ENCODE measurements around the gene ROBO2.

ROBO2 gene

DNA sequence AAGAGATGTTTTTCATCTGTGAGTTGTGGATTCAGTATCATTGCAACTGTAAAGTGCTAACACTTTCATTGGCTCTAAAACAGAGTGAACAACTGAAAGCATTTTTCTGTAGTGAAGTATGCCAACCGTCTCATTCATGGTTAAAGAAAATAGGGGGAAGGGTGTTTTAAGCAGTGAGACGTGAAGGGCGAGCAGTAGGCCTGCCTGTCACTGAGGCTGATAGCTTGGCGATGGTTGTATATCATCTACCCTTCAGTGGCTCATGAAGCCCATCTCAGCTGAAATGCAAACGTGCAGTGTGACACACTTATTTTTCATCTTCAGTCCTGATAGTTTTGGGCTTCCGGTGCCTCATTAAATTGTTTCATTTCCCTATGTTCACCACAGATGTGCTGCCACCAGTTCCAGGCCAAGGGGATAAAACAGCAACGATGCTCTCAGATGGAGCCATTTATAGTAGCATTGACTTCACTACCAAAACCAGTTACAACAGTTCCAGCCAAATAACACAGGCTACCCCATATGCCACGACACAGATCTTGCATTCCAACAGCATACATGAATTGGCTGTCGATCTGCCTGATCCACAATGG is 562.0 kb downstream of the ROBO2 start:
- peak in 1 of 2 experiments; percentile 41 for DNase-seq

DNA sequence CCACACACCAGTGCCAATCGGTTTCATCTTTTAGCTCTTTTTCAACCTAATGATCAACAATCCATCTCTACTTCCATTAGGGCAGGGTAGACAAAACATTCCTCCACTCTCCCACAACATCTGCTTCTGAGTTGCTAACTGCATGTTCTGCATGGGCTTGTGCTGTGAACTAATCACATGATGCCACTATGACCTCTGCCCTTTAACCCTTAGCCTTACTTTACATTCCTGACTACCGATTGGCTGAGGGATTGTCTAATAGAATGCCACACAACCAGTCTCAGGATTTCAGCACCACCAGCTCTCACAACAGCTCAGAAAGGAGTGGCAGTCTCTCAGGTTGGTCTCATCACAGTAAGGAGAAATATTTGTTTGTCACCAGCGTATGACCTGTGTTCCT is 562.8 kb downstream of the ROBO2 start:
- DNase-seq: no peak

DNA sequence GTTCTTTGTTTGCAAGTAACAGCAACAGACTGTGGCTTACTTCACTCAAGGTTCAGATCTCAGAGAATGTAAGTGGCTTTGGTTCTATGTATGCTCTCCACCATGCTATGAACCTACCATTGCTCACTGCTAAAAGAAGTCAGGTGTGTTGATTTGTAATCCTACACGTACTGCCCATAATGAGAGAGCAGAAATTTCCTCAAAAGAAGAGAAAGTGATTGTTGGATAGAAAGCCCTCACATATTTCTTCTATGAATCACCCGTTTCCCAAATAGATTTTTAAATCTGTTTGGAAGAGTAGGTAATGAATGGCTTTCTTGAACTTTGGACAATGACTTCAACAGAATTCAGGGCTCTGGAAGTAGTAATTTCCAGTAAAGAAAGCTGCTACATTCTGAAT is 565.4 kb downstream of the ROBO2 start:
- no peak for DNase-seq

DNA sequence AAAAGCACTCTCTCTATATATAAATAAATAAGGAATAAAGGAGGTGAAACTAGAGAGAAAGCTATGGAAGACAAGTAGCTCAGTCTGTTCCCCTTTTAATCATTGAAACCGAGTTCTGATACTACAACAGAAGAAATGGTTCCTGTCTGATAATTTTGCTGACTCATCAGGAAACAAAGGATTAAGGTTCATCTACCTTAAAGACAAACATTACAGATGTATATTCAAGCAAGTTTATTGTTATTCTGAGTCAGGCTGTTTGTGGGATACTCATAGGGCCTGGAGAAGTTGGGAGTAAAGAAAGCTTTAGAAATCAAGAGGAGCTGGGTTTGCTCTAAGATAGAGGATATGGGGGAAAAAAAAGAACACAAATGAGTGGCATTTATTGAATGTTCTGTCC is 566.0 kb downstream of the ROBO2 start:
- DNase-seq: no peak

DNA sequence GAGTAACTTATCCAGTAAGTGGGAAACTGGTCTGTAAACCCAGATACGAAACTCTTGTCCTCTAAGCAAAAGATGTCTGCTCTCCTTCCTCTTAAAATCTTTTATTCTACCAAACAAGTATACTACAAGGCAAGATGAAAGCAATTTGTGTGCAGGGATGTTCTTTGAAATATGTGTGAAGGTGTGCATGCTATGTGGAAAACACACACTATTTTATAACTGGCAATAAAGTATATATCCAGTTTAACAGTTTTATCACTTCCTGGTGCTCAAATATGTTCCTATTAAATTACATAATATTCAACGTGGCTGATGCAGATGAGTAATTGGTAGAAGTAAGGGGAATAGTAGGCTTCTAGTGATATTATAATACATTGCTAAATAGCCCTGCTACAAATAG is 566.5 kb downstream of the ROBO2 start:
- no peak for DNase-seq

DNA sequence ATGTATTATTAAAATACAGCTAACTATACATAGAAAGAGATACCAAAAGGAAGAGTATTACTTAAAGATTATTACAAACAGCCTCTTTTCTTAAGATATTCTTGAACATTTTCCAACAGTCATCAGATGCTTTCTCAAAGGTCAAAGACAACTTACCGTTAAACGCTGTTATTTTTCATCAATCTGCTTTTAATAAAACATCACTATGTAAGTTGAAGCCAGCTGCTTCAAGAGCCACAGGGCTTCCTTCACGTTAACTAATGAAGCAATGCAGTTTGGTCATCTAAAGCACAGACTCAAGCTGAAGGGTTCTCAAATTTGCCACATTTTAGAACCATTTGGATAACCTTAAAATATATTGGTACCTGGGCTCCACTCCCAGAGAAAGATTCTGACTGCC is 578.8 kb downstream of the ROBO2 start:
- DNase-seq: no peak

DNA sequence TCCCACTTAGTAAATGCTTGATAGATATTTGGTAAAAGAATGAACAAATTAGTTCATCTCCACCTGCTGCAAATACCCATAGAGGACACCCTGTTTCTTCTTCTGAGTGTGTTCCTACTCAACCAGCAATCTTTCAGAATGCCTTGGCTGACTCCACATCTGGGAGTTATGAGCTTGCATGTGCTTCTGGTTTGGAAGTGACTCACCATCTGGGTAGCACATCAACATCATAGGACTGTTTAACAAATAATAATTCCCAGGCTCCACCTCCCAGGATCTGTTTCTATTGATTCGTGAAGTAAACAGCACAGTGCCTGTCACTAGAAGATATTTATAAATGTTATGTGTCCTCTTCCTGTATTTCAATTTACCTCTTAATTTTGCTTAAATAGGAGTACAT is 580.1 kb downstream of the ROBO2 start:
- DNase-seq: no peak

DNA sequence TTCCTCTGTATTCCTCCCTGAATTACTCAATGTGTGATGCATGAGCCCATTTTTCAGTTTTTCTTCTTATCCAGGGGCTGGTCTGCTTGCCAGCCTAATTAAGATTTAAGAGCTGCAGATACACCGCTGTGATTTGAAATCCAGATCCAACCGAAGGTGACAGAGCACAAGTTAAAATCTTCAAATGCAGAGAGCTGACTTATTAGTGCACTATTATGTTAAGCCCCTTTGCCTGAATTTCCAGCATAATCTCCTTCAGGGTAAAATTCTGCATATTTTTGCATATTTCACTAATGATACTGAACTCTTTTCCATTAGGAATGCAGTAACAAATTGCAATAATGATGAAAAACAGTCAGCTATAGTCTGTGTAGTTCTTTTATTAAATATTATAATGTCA is 583.6 kb downstream of the ROBO2 start:
- DNase-seq: no peak

DNA sequence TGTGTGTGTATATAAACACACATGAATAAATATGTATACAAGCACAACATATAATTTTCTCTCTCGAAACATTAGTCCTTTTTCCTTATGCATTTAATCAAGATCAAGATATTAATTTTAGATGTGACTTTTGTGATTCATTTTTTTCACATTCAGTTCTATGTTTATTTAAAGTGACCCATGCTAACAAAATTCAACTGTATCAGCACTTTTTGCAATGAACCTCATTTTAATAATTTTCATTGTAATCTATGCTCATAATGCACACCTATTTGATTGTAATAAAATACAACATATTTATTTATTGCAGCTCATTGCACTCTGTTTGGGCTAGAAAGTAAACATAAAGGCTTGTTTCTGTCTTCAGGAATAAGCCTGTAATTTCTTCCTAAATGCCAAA is 586.3 kb downstream of the ROBO2 start:
- DNase-seq: no peak

DNA sequence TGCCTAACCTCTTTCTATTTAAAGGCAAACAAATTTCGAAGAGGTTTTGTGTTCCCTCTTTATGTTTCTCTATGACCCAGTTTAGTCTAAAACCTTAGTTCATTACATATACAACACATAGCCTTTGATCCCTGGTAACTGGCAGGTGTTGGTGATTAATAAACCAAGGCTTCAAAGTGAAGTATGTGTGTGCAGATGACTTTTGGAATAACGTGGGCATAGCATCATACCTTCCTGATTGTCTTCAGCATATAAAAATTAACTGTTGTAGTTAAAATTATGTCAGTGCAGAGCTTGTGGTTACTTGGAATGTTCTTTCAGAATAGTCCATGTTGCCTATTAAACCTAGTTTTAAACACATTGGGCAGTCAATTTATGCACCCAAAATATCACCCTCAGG is 608.3 kb downstream of the ROBO2 start:
- DNase-seq: no peak

DNA sequence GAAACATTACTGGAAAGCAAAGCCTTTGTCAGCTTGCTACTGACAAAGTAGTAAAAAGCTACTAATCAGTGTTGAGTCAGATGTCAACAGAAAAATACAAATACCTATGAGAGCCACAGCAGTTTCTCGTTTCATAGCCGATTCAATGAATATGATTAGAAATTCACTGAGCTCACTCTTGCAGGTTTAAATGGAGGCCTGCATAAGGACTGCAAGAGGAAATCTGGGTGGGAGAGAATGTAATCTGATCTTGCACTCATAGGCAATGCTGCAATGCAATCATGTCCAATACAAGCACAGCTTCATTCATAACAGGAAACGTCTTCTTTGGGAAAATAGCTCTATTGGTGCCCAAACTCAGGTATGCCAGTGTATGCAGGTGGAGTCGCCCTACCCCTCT is 608.8 kb downstream of the ROBO2 start:
- no peak for DNase-seq

DNA sequence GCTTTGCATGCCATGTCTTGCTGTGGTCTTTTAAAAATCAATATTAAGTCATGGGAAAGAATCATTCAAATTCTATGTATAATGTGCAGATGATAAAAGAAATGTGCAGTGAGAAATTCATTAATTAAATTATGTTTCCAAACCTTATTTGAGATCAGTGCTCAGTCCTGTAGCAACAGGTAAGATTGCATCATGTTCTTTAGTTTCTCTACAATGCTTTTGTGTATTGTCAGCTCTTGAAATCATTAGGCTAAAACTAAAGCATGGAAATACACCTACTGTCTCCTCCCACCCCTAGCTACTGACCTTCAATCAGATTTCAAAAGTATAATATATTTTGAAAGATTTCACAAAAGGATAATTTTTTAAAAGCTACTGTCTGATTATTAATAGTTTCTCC is 612.7 kb downstream of the ROBO2 start:
- no peak for DNase-seq

DNA sequence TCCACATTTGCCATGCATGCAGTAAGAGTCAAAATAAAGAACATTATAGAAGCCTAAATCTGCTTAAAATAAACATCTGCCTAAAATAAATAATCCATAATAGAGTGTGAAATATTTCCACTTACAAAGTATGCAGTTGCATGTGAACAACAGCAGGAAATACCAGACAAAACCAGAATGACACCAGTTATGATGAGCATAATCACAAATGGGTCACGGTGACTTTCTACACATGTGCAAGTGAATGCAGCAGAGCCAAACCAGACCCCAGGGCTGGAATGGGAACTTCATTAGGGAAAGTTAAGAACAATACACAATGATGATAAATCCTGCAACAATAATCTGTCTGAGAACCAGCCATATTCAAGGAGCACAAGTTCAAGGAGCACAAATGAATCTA is 615.5 kb downstream of the ROBO2 start:
- no peak for DNase-seq

DNA sequence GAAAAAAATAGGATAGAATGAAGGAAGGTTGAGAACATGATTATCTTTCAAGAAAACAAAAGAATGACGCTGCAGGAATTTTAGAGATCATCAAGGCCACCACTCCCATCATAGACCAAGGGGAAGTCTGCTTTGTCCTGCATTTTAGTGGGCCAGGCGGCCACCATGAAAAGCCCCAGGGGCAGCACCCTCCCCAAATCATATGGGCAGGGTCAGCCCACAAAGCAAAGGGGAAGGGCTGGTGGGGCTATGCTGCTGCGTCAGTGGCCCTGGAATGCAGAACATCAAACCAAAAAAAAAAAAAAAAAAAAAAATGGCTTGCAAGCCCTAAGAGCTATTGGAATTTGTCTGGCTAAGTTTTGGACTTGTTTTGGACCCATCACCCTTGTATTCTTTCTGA is 620.8 kb downstream of the ROBO2 start:
- DNase-seq: no peak

DNA sequence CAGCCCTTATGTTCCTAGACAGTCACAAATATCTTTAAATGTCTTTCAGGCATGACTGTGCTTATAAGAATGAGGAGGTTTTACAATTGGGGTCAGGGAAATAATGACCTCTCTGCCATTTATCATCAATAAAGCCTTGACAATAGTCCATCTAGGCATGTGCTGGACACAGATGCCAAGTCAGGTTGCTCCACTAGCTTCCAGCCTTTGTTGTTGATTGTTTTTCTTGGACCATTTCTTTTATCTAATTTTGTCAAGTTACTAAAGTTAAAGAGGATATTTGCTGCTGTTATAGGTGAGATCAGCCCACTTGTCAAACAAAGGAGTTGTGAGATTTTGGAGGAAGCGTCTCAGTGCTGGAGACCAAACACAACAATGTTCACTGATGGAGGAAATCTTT is 628.0 kb downstream of the ROBO2 start:
- DNase-seq: no peak

DNA sequence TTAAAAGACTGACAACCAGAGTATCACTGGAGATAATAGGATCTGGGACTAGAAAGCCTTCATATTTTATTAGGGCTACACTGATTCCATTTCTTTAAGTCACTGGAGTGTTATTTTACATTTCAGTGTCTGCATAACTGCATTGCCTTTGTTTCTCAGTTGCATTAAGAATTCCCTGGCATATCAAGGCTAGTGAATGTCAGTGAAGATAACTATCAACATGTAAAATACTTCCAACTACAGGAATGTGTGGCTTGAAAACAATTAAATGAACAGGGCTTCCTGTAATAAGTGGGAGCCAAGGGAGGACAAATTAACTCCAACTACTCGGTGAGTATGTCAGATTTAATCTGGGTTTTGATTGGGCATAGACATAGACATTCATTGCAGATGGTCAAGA is 628.5 kb downstream of the ROBO2 start:
- DNase-seq: no peak

DNA sequence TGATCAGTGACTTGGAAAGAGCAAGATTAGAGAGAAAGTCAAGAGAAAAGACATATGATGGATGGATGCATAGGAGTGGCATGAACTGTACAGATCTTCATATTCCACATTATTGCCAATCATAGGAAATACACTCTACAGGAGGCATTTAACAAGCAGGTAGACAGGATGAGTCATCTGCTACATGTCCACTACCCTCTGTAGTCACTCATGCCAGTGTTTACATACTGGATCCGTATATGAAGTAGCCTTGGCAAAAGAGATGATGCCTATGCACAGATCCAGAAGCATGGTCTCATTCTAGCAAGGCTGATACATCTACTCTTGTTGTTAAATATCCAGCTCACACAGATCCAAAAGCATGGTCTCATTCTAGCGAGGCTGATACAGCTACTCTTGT is 632.1 kb downstream of the ROBO2 start:
- no peak for DNase-seq

DNA sequence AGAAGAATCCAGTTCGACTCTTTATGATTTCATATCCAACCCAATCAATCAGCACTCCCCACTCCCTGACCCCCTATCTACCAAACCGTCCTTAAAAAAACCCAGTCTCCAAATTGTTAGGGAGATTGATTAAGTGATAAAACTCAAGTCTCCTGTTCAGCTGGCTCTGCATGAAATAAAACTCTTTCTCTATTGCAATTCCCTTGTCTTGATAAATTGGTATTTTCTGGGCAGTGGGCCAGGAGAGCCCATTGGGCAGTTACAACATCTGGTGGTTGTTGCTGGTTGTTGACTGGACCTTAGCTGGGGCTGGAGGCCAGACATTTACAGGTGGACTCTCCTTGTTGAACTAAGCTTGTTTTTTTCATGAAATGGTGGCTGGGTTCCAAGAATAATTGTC is 642.3 kb downstream of the ROBO2 start:
- no peak for DNase-seq

DNA sequence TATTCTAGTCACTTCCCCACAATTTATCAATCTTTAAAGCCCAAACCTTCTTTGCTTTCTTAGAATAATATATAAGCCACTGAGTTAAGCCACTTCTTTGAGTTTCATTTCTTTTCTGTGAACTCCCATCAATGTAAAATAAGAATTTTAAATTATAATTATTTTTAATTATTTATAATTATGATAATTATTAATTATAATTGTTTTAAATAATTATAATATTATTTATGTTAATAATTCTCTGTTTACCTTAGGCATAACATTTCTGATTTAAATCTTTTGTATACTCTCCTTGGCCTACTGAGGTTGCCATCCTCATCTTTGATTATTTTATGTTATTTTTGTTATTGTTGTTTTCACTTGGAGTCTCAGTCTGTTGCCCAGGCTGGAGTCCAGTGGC is 644.2 kb downstream of the ROBO2 start:
- no peak for DNase-seq

DNA sequence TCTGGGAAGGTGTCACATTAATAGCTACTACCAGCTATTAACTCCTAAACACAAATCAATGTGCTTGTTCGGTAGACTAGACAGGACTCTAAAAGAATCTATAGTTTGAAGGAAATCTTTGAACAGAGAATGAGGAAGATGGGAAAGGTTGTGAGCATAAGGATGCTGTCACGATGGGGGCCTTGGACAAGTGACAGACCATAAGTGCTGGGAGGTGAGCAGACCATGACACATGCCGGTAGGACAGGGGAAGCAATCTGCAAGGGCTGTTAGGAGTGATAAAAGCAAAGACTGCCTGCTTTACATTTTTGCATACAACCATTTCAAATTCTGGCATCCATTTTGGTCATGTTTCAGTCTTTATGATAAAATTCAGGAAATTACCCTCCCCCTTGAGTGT is 645.8 kb downstream of the ROBO2 start:
- DNase-seq: no peak

DNA sequence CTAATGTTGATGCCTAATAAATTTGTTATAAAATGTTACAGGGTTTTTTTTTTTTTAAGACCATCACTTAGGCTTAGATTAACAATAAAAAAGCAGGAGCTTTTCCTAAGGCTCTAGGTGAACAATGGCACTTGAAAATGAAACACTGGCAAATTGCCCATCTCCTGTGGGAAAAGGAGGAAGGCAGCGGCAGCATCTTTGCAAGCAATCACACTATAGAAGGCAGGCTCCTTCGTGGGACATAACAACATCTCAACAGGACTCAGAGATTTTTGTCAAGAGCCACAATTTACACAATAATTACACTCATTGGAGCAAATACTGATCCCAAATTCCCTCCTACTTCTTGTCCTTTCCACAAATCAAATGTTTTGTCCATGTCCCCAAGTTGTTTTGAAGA is 646.7 kb downstream of the ROBO2 start:
- no peak for DNase-seq

DNA sequence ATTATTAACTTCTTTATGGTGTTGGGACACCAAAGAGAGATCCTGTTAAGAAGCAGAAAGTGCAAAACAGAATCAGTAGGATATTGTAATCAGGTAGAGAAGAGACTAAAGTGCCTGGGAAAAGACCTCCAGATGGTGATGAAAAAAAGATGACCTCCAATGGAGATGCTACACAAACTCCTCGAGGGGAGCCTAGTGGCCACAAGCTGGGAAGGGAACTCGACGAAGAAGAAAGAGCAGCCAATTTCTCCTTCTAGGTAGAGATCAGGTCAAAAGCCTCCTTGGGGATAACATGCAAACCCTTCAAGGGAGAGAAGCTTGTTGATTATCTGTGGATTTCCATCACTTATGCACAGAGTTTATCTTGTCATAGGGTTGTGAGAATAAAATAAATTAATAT is 647.6 kb downstream of the ROBO2 start:
- no peak for DNase-seq

DNA sequence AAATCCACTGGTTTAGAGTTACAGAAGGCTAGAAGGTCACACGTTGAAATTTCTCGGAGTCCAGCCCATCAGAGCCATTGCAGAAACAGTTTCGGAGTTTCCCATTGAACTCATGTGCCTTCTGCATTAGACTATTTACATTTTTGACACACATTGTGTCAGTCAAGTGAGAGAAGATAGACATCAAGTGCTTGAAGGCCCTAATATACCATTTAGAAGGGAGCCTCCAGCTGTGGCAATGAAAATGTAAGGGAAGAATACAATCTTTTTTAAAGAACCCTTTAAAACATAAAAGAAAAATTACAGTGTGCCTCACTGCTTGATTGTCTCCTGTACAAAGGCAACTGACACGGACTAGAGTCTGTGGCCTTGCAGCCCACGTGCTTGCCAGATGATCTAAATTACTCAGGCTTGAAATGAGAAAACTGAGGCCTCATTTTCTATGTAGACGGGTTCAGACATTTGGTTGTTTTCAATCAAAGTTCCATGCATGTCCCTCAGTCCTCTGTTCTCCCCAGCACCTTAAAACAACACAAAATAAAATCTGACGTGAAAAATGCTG is 650.5 kb downstream of the ROBO2 start:
- no peak for DNase-seq

DNA sequence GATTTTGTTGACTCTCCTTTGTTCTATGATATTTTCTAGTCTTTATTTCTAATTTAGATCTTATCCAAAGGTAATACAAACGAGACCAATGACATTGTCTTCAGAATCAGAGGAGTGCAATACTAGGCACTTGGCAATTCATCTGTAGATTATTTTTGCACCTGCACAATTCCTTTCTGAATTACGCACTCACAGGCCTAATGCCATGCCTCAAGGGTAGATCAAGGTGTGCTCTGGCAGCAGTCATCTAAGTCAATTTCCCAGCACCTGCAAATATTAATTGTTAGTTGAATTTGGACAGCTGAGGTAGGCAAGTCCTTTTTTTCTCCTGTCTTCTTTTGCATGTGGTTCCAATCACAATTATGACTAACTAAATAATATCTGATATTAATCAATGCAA is 653.2 kb downstream of the ROBO2 start:
- DNase-seq: no peak

DNA sequence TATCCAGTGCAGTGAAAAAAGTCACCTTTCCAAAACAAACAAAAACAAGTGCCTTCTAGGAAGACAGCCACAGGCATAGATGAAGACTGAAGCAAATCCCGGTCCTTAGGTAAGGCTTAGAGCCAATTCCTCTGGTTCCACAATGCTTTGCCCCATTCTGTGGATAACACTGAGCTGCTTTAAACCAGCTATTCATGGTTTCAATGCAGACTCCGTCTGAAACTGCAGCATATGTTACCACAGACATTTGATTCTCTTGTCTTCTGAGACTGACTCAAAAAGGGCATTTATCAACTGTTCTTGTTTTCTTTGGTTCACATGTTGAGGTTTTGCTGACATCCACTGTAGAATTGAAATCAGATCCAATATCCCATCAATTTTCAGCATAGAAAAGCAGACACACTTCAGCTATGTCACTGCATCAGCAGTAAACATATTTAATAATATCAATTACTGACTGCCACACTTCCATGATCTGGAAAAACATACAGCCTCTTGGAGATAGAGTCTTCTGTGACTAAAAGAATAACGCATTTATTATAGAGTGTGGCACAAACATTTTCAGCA is 659.3 kb downstream of the ROBO2 start:
- peak in 1 of 2 experiments; percentile 8 for DNase-seq
